Activated CD4-positive, CD25-positive, alpha-beta regulatory T cell treated with anti-CD3 and anti-CD28 coated beads, Interleukin-2, amount 50 U/mL, for 16 hours (primary cell): ENCODE data around the gene C6orf62.
"Not testable (repeated sequence)": the region's sequence is repeated elsewhere in the genome, so short reads cannot be mapped to it uniquely, and the experiment has no call there.

Source experiments
- DNase-seq: peaks from one replicate; pipeline ENCODE4 v3.0.0-alpha.2; 2020; ENCODE audit warnings: low read depth, low spot score

Gene C6orf62

DNA sequence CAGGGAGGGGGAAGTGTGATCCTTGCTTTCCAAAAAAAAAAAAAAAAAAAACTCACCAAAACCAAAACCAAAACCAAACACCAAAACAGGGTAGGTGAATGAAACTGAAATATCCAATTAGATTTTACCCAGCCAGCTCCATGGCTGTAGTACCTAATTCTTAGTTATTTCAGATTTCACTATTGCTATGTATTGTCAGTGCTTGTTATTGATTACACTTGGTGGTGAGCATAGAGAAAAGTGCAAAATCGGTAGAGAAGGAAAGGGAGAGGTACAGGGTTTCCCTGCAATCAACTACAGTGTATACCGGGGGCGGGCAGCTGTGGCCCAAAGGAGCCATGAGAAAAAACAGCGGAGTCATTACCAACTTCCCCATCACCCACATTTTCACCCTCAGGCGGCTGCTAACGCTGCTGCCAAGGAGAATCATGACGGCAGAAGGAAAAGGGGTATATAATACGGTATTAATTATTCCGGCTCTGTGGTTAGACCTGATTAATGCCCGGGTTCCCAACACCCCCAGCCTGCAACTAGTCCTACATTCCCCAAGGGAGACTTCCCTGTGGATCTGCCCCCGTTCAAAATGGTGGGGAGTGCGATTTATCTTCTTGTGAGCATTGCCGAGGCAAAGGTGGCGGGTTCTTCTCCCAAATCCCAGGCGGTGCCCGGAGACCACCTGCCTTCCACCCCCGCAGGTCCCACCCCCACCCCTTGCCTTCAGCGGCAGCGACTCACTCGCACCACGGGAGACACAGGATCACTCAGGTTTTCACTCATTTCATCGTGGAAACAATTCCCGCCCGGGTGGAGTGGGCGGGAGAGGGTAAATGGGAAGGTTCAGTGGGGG lies at the start of gene C6orf62:
Gene C6orf62, minus strand, starts transcription at position 30 of the 847 bp plus-strand sequence. CDS start 486 bp downstream, outside the sequence.
- DNase-seq, result peak; percentile 26

GRCh38 chr6:24768361-24768760 lies 49.4 kb upstream of the C6orf62 start:
- DNase-seq, result no peak

- DNase-seq, result no peak
Measured at GRCh38 chr6:24766680-24767462, 47.9 kb upstream of the C6orf62 start.

- DNase-seq, result not testable (repeated sequence)
Measured at GRCh38 chr6:24765968-24766367, 47.0 kb upstream of the C6orf62 start.

DNA sequence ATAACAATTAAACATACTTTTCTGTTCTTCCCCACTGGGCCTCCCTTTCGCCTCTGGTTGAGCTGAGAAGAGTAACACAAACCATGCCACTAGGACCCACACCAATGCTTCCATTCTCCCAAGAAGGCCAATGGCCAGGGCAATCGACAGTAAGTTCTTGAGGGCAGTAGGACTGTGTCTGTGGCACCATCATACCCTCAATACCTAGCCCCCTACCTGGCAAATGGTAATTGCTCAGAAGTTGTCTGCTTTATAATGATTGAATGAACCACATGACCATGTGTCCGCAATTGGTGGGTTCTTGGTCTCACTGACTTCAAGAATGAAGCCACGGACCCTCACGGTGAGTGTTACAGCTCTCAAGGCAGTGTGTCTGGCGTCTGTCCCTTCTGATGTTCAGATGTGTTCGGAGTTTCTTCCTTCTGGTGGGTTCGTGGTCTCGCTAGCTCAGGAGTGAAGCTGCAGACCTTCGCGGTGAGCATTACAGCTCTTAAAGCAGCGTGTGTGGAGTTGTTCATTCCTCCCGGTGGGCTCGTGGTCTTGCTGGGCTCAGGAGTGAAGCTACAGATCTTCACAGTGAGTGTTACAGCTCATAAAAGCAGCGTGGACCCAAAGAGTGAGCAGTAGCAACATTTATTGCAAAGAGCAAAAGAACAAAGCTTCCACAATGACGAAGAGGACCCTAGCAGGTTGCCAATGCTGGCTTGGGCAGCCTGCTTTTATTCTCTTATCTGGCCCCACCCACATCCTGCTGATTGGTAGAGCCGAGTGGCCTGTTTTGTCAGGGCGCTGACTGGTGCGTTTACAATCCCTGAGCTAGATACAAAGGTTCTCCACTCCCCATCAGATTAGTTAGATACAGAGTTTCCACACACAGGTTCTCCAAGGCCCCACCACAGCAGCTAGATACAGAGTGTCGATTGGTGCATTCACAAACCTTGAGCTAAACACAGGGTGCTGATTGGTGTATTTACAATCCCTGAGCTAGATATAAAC lies 46.2 kb upstream of the C6orf62 start:
- not testable (repeated sequence) for DNase-seq

GRCh38 chr6:24763578-24763977 lies 44.6 kb upstream of the C6orf62 start:
- no peak for DNase-seq

GRCh38 chr6:24761851-24762250 lies 42.9 kb upstream of the C6orf62 start:
- DNase-seq, result no peak

GRCh38 chr6:24761193-24761835 lies 42.4 kb upstream of the C6orf62 start:
- DNase-seq, result no peak

DNA sequence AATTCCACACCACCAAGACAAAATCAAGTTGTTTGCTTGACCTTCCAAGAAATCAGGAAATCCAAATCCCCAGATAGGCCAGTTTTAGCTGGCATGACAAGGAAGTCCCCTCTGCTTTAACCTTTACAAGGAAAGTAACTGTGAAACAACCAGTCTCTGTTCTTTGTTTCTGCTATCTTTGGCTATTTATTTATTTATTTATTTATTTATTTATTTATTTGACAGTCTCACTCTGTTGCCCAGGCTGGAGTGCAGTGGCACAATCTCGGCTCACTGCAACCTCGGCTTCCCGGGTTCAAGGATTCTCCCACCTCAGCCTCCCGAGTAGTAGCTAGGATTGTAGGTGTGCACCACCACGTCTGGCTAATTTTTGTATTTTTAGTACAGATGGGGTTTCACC lies 41.3 kb upstream of the C6orf62 start:
- DNase-seq, result no peak

GRCh38 chr6:24759718-24760117 lies 40.8 kb upstream of the C6orf62 start:
- DNase-seq, result no peak

DNA sequence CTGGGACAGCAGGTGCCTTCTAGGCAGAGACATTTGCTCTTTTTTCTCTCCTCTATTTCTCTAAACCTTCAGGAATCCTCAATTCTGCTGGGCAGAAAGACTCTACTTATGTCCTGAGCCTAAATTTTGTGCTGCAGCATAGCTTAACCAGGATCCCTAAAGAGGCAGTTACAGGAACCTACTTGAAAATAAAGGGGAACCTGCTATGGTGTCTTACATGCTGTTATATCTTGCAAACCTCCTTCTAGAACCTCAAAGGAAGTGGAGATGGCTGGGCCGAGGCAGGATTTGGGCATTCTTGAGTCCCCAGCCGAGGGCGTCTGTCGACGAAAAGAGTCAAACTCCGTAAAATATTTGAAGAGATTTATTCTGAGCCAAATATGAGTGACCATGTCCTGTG lies 38.7 kb upstream of the C6orf62 start:
- no peak for DNase-seq

DNA sequence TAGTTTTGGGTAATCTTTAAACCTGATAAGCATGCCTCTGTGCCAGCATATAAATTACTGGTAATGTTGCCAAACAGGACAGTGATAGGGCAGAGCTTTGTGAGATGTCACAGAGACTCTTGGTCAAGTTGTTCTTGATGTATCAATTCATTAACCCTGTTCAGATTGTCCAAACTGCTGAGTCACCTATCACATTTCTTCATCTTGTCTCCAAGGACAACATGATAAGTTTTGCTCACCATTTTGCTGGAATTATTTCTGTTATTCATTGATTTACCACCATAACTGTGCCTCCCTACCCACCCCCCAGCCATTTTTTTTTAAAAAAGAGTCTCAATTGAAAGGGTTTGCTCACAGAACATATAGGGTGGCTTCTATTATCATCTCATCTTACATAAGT lies 36.3 kb upstream of the C6orf62 start:
- no peak for DNase-seq

DNA sequence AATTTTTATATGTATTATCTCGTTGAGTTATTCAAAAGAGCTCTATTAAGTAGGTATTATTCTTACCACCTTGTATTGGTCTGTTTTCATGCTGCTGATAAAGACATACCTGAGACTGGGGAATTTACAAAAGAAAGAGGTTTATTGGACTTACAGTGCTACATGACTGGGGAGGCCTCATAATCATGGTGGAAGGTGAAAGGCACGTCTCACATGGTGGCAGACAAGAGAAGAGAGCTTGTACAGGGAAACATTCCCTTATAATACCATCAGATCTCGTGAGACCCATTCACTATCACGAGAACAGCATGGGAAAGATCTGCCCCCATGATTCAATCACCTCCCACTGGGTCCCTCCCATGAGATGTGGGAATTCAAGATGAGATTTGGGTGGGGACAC lies 35.4 kb upstream of the C6orf62 start:
- DNase-seq, result not testable (repeated sequence)

DNA sequence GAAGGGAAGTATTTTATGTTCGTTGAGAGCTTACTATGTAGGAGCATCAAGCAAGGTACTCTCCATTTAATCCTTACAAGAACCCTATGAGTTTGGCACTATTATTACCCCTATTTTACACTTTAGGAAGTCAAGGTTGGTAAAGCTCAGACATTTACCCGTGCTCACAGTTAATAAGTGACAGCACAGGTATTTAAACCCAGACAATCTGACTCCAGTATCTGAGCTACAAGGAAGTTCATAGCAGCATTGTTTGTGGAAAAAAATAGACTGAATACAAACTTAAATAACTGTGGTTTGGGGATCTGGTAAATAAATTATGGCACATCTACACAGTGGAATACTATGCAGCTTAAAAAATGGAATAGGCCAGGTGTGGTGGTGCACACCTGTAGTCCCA lies 34.6 kb upstream of the C6orf62 start:
- no peak for DNase-seq

- DNase-seq, result no peak
Measured at GRCh38 chr6:24752917-24753492, 34.1 kb upstream of the C6orf62 start.

DNA sequence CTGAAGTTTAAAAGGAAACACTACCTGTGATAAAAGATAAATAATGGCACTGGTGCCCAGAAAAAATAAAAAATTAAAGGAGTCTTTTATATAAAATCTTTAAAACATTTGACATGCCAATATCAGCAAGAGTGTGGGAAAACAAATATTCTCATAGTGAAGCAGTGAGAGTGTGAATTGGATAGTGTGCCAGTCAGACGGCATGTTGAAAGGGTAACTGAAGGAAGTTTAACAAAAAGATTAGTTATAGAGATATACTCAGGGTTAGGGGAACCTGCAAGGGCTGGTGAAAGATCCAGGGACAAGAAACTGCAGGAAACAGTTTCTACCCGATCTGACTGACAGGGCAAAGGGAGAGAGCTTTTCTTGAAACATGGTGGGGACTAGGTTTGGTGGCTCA lies 33.5 kb upstream of the C6orf62 start:
- no peak for DNase-seq

DNA sequence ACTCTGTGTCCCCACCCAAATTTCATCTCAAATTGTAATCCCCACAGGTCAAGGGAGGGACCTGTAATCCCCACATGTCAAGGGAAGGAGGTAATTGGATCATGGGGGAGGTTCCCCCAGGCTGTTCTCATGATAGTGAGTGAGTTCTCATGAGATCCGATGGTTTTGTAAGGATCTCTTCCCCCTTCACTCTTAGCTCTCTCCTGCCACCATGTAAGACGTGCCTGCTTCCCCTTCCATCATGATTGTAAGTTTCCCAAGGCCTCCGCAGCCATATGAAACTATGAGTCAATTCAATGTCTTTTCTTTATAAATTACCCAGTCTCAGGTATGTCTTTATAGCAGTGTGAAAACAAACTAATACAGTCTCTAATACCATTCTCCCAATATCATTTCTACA lies 31.9 kb upstream of the C6orf62 start:
- DNase-seq, result not testable (repeated sequence)

GRCh38 chr6:24749297-24749696 lies 30.3 kb upstream of the C6orf62 start:
- DNase-seq, result no peak

GRCh38 chr6:24744911-24745310 lies 26.0 kb upstream of the C6orf62 start:
- no peak for DNase-seq

DNA sequence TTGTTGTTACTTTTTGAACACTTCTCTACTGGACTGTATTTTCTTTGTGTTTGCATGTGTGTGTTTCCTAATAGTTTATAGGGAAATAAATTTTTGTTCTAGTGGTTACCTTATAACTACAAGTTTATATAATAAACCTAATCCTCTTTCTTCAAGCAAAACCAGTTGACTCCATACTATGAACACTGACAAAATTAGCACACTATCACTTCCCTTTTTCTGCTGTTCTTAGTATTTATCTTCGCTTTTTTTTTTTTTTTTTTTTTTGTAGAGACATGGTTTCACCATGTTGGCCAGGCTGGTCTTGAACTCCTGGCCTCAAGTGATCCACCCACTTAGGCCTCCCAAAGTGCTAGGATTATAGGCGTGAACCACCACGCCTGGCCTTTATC lies 25.0 kb upstream of the C6orf62 start:
- no peak for DNase-seq
